Glutamatergic neuron (in vitro differentiated cells): ENCODE data around the gene FAM81B. TPM values are rescaled to one million over a fixed set of nuclear protein-coding genes. Genes with fewer than 3 reads are reported as not detected.

Source experiments
- DNase-seq: peaks from one replicate; pipeline ENCODE4 v3.0.0; 2022
- H3K27ac Mint-ChIP-seq: one replicate; pipeline ENCODE4 v1.8.0; 2020; ENCODE audit warnings: mild to moderate bottlenecking, mixed read lengths, inconsistent platforms; ENCODE audit not compliant: unreplicated experiment
- H3K27me3 Mint-ChIP-seq: one replicate; pipeline ENCODE4 v1.8.0; 2020; ENCODE audit warnings: mild to moderate bottlenecking, moderate library complexity, mixed read lengths, inconsistent platforms; ENCODE audit not compliant: unreplicated experiment
- H3K36me3 Mint-ChIP-seq: one replicate; pipeline ENCODE4 v1.8.0; 2020; ENCODE audit warnings: mild to moderate bottlenecking, mixed read lengths, inconsistent platforms; ENCODE audit not compliant: unreplicated experiment
- H3K4me1 Mint-ChIP-seq: one replicate; pipeline ENCODE4 v1.8.0; 2020; ENCODE audit warnings: mild to moderate bottlenecking, low read depth, mixed read lengths, inconsistent platforms; ENCODE audit not compliant: unreplicated experiment
- H3K4me3 Mint-ChIP-seq: one replicate; pipeline ENCODE4 v1.8.0; 2020; ENCODE audit warnings: mild to moderate bottlenecking, mixed read lengths, inconsistent platforms; ENCODE audit not compliant: unreplicated experiment
- H3K9me3 Mint-ChIP-seq: one replicate; pipeline ENCODE4 v1.8.0; 2020; ENCODE audit warnings: mild to moderate bottlenecking, moderate library complexity, mixed read lengths, inconsistent platforms; ENCODE audit not compliant: unreplicated experiment
- CTCF ChIP-seq: fragments of 200-600 bp; sonication (generic); IDR thresholded peaks from one replicate; pipeline ENCODE4 v1.5.0; 2021; ENCODE audit not compliant: partially characterized antibody, unreplicated experiment
- total RNA-seq: library from RNA; stranded (reverse); fragmentation: NEBNext Ultra II Directional; extraction: Animal tissue kit (Norgen Biotek cat#: 25700); gene quantifications from one replicate; pipeline ENCODE4 v1.2.1, GENCODE V29; 2021; ENCODE audit not compliant: unreplicated experiment

The FAM81B gene
- total RNA-seq, 1 donor from 2014 or later, result not detected

- Mint-ChIP-seq H3K27ac (no peak overlapping the region), H3K27me3 (peaks cover 2% of the 10 kb centered on the region), H3K4me1 (no peaks in the 10 kb centered on the region), H3K9me3 (no peaks in the 10 kb centered on the region), H3K4me3 (no peak overlapping the region), H3K36me3 (no peaks in the 10 kb centered on the region)
- no peak for DNase-seq
- no peak for TF ChIP-seq CTCF
Observed at GRCh38 chr5:95374061-95374460, 17.1 kb upstream of the FAM81B start.

- Mint-ChIP-seq H3K9me3 (no peaks in the 10 kb centered on the region), H3K27ac (no peak overlapping the region), H3K4me3 (no peak overlapping the region), H3K27me3 (peaks cover 2% of the 10 kb centered on the region), H3K36me3 (no peaks in the 10 kb centered on the region), H3K4me1 (no peaks in the 10 kb centered on the region)
- TF ChIP-seq CTCF, result no peak
- DNase-seq, result no peak
Observed at GRCh38 chr5:95375591-95375990, 15.6 kb upstream of the FAM81B start.

- no peak overlapping the region for H3K4me3 Mint-ChIP-seq
- no peak for TF ChIP-seq CTCF
- DNase-seq, result no peak
- H3K9me3 Mint-ChIP-seq, result no peaks in the 10 kb centered on the region
- H3K36me3 Mint-ChIP-seq, result no peaks in the 10 kb centered on the region
- H3K27ac Mint-ChIP-seq, result no peak overlapping the region
- peaks cover 8% of the 10 kb centered on the region for H3K4me1 Mint-ChIP-seq
- H3K27me3 Mint-ChIP-seq, result peaks cover 5% of the 10 kb centered on the region
Observed at GRCh38 chr5:95379133-95379532, 12.0 kb upstream of the FAM81B start.

- no peak overlapping the region for H3K4me3 Mint-ChIP-seq
- peaks cover 5% of the 10 kb centered on the region for H3K27me3 Mint-ChIP-seq
- H3K27ac Mint-ChIP-seq, result no peak overlapping the region
- no peaks in the 10 kb centered on the region for H3K36me3 Mint-ChIP-seq
- no peak for DNase-seq
- no peak for TF ChIP-seq CTCF
- peaks cover 8% of the 10 kb centered on the region for H3K4me1 Mint-ChIP-seq
- no peaks in the 10 kb centered on the region for H3K9me3 Mint-ChIP-seq
Observed at GRCh38 chr5:95380103-95380628, 11.0 kb upstream of the FAM81B start.

- Mint-ChIP-seq H3K27me3 (peaks cover 5% of the 10 kb centered on the region), H3K36me3 (no peaks in the 10 kb centered on the region), H3K27ac (peak overlapping the region; percentile 36), H3K9me3 (no peaks in the 10 kb centered on the region), H3K4me3 (no peak overlapping the region), H3K4me1 (peaks cover 8% of the 10 kb centered on the region)
- TF ChIP-seq CTCF, result no peak
- no peak for DNase-seq
Observed at GRCh38 chr5:95382801-95383200, 8.4 kb upstream of the FAM81B start.
